ENCODE measurements around the gene CLEC2L.

CLEC2L gene

GRCh38 chr7:139534966-139535651 is 11.6 kb downstream of the CLEC2L start:
- Histone ChIP-seq H3K36me3 (ENCODE audit: control insufficient read depth, insufficient read depth, low read length) (no peaks in the 10 kb centered on the region), H3K4me1 (ENCODE audit: control insufficient read depth, insufficient read depth, low read length) (no peaks in the 10 kb centered on the region), H3K27me3 (ENCODE audit: control insufficient read depth, insufficient read depth, low read length, poor library complexity, severe bottlenecking) (no peaks in the 10 kb centered on the region), H3K4me3 (ENCODE audit: insufficient read depth, low read depth, low read length) (no peak overlapping the region), H3K9me3 (ENCODE audit: control insufficient read depth, low read length) (no peaks in the 10 kb centered on the region), H3K27ac (ENCODE audit: insufficient read depth, low read depth, low read length, poor library complexity, severe bottlenecking) (no peak overlapping the region)
- 91 to 92% methylated on average over 4 of the region's 7 CpGs for WGBS, 2 experiments

GRCh38 chr7:139536152-139536551 is 12.7 kb downstream of the CLEC2L start:
- no peaks in the 10 kb centered on the region for H3K27me3 ChIP-seq (ENCODE audit: control insufficient read depth, insufficient read depth, low read length, poor library complexity, severe bottlenecking)
- peaks cover 4% of the 10 kb centered on the region for H3K4me1 ChIP-seq (ENCODE audit: control insufficient read depth, insufficient read depth, low read length)
- 94 to 95% methylated on average over 8 of the region's 8 CpGs for WGBS, 2 experiments
- H3K27ac ChIP-seq (ENCODE audit: insufficient read depth, low read depth, low read length, poor library complexity, severe bottlenecking): no peak overlapping the region
- H3K4me3 ChIP-seq (ENCODE audit: insufficient read depth, low read depth, low read length): no peak overlapping the region
- H3K36me3 ChIP-seq (ENCODE audit: control insufficient read depth, insufficient read depth, low read length): no peaks in the 10 kb centered on the region
- H3K9me3 ChIP-seq (ENCODE audit: control insufficient read depth, low read length): no peaks in the 10 kb centered on the region

- Histone ChIP-seq H3K4me3 (ENCODE audit: insufficient read depth, low read depth, low read length) (no peak overlapping the region), H3K36me3 (ENCODE audit: control insufficient read depth, insufficient read depth, low read length) (no peaks in the 10 kb centered on the region), H3K27ac (ENCODE audit: insufficient read depth, low read depth, low read length, poor library complexity, severe bottlenecking) (no peak overlapping the region), H3K9me3 (ENCODE audit: control insufficient read depth, low read length) (no peaks in the 10 kb centered on the region), H3K27me3 (ENCODE audit: control insufficient read depth, insufficient read depth, low read length, poor library complexity, severe bottlenecking) (no peaks in the 10 kb centered on the region), H3K4me1 (ENCODE audit: control insufficient read depth, insufficient read depth, low read length) (peaks cover 17% of the 10 kb centered on the region)
- WGBS, 2 experiments: 96% methylated on average over 8 of the region's 8 CpGs
Observed at GRCh38 chr7:139538881-139539635, 15.6 kb downstream of the CLEC2L start.

- 73 to 77% methylated on average over 12 of the region's 12 CpGs for WGBS, 2 experiments
- Histone ChIP-seq H3K9me3 (ENCODE audit: control insufficient read depth, low read length) (no peaks in the 10 kb centered on the region), H3K27me3 (ENCODE audit: control insufficient read depth, insufficient read depth, low read length, poor library complexity, severe bottlenecking) (no peaks in the 10 kb centered on the region), H3K4me1 (ENCODE audit: control insufficient read depth, insufficient read depth, low read length) (peaks cover 17% of the 10 kb centered on the region), H3K4me3 (ENCODE audit: insufficient read depth, low read depth, low read length) (no peak overlapping the region), H3K36me3 (ENCODE audit: control insufficient read depth, insufficient read depth, low read length) (no peaks in the 10 kb centered on the region), H3K27ac (ENCODE audit: insufficient read depth, low read depth, low read length, poor library complexity, severe bottlenecking) (no peak overlapping the region)
Observed at GRCh38 chr7:139540203-139540602, 16.7 kb downstream of the CLEC2L start.

- H3K9me3 ChIP-seq (ENCODE audit: control insufficient read depth, low read length): no peaks in the 10 kb centered on the region
- WGBS, 2 experiments: 66% methylated on average over 21 of the region's 21 CpGs
- H3K4me1 ChIP-seq (ENCODE audit: control insufficient read depth, insufficient read depth, low read length): peaks cover 17% of the 10 kb centered on the region
- H3K4me3 ChIP-seq (ENCODE audit: insufficient read depth, low read depth, low read length): no peak overlapping the region
- no peaks in the 10 kb centered on the region for H3K36me3 ChIP-seq (ENCODE audit: control insufficient read depth, insufficient read depth, low read length)
- no peaks in the 10 kb centered on the region for H3K27me3 ChIP-seq (ENCODE audit: control insufficient read depth, insufficient read depth, low read length, poor library complexity, severe bottlenecking)
- no peak overlapping the region for H3K27ac ChIP-seq (ENCODE audit: insufficient read depth, low read depth, low read length, poor library complexity, severe bottlenecking)
Observed at GRCh38 chr7:139541600-139542307, 18.3 kb downstream of the CLEC2L start.

- no peak overlapping the region for H3K4me3 ChIP-seq (ENCODE audit: insufficient read depth, low read depth, low read length)
- H3K27me3 ChIP-seq (ENCODE audit: control insufficient read depth, insufficient read depth, low read length, poor library complexity, severe bottlenecking): no peaks in the 10 kb centered on the region
- H3K27ac ChIP-seq (ENCODE audit: insufficient read depth, low read depth, low read length, poor library complexity, severe bottlenecking): no peak overlapping the region
- no peaks in the 10 kb centered on the region for H3K9me3 ChIP-seq (ENCODE audit: control insufficient read depth, low read length)
- H3K4me1 ChIP-seq (ENCODE audit: control insufficient read depth, insufficient read depth, low read length): peaks cover 17% of the 10 kb centered on the region
- WGBS, 2 experiments: 96% methylated on average over 28 of the region's 28 CpGs
- H3K36me3 ChIP-seq (ENCODE audit: control insufficient read depth, insufficient read depth, low read length): no peaks in the 10 kb centered on the region
Observed at GRCh38 chr7:139542308-139543151, 19.0 kb downstream of the CLEC2L start.

GRCh38 chr7:139543801-139544603 is 20.5 kb downstream of the CLEC2L start:
- no peak overlapping the region for H3K4me3 ChIP-seq (ENCODE audit: insufficient read depth, low read depth, low read length)
- H3K9me3 ChIP-seq (ENCODE audit: control insufficient read depth, low read length): no peaks in the 10 kb centered on the region
- H3K27ac ChIP-seq (ENCODE audit: insufficient read depth, low read depth, low read length, poor library complexity, severe bottlenecking): no peak overlapping the region
- 92 to 93% methylated on average over 18 of the region's 18 CpGs for WGBS, 2 experiments
- no peaks in the 10 kb centered on the region for H3K36me3 ChIP-seq (ENCODE audit: control insufficient read depth, insufficient read depth, low read length)
- peaks cover 17% of the 10 kb centered on the region for H3K4me1 ChIP-seq (ENCODE audit: control insufficient read depth, insufficient read depth, low read length)
- no peaks in the 10 kb centered on the region for H3K27me3 ChIP-seq (ENCODE audit: control insufficient read depth, insufficient read depth, low read length, poor library complexity, severe bottlenecking)

- peaks cover 17% of the 10 kb centered on the region for H3K4me1 ChIP-seq (ENCODE audit: control insufficient read depth, insufficient read depth, low read length)
- no peaks in the 10 kb centered on the region for H3K27me3 ChIP-seq (ENCODE audit: control insufficient read depth, insufficient read depth, low read length, poor library complexity, severe bottlenecking)
- no peaks in the 10 kb centered on the region for H3K36me3 ChIP-seq (ENCODE audit: control insufficient read depth, insufficient read depth, low read length)
- H3K4me3 ChIP-seq (ENCODE audit: insufficient read depth, low read depth, low read length): no peak overlapping the region
- no peaks in the 10 kb centered on the region for H3K9me3 ChIP-seq (ENCODE audit: control insufficient read depth, low read length)
- WGBS, 2 experiments: 92 to 95% methylated on average over 11 of the region's 11 CpGs
- H3K27ac ChIP-seq (ENCODE audit: insufficient read depth, low read depth, low read length, poor library complexity, severe bottlenecking): no peak overlapping the region
Observed at GRCh38 chr7:139544645-139545044, 21.2 kb downstream of the CLEC2L start.

GRCh38 chr7:139548302-139549028 is 25.0 kb downstream of the CLEC2L start:
- Histone ChIP-seq H3K27ac (ENCODE audit: insufficient read depth, low read depth, low read length, poor library complexity, severe bottlenecking) (no peak overlapping the region), H3K9me3 (ENCODE audit: control insufficient read depth, low read length) (no peaks in the 10 kb centered on the region), H3K4me1 (ENCODE audit: control insufficient read depth, insufficient read depth, low read length) (no peaks in the 10 kb centered on the region), H3K36me3 (ENCODE audit: control insufficient read depth, insufficient read depth, low read length) (no peaks in the 10 kb centered on the region), H3K27me3 (ENCODE audit: control insufficient read depth, insufficient read depth, low read length, poor library complexity, severe bottlenecking) (no peaks in the 10 kb centered on the region), H3K4me3 (ENCODE audit: insufficient read depth, low read depth, low read length) (no peak overlapping the region)
- WGBS, 2 experiments: 92 to 95% methylated on average over 5 of the region's 5 CpGs

Data from ectodermal cell (in vitro differentiated cells).